Transverse colon (tissue), 3 donors: ENCODE measurements around the gene FTCDNL1.

ENCODE experiments used
- EP300 ChIP-seq: sonication (generic); formaldehyde crosslinking; IDR thresholded peaks from one replicate; pipeline ENCODE4 v1.6.1; 2017; ENCODE audit warnings: antibody characterized with exemption, low read depth
- POLR2A ChIP-seq: fragments of 450-650 bp; IDR thresholded peaks from one replicate; pipeline ENCODE4 v1.6.1; 2016; ENCODE audit warnings: antibody characterized with exemption, mild to moderate bottlenecking, moderate library complexity
- TF ChIP-seq, protein P1 (sequence below), 5 experiments: fragments of 200-600 bp in 3 of 5; fragments of 450-650 bp in 2 of 5; sonication (generic) in 3 of 5; IDR thresholded peaks; 1 replicate in 2 of 5; 2 replicates in 3 of 5; pipeline ENCODE4 v1.5.1; 2016 to 2017; ENCODE audit warnings: antibody characterized with exemption in 5 of 5, inconsistent platforms in 3 of 5, mild to moderate bottlenecking in 2 of 5, moderate library complexity in 1 of 5

DNA sequence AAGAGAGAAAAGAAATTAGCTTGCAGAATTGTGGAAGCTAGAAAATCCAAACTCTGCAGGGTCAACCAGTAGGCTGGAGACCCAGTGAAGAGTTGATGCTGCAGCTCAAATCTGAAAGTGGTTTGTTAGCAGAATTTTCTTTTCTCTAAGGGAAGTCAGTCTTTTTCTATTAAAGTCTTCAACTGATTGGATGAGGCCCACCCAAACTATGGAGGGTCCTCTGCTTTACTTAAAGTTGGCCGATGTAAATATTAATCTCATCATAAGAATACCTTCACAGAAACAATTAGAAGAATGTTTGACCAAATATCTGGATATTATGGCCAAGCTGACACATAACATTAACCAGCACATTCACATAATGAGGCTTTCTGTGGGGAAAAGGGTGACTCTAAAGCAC, 73.7 kb downstream of the FTCDNL1 start:
- TF ChIP-seq, protein P1, sequence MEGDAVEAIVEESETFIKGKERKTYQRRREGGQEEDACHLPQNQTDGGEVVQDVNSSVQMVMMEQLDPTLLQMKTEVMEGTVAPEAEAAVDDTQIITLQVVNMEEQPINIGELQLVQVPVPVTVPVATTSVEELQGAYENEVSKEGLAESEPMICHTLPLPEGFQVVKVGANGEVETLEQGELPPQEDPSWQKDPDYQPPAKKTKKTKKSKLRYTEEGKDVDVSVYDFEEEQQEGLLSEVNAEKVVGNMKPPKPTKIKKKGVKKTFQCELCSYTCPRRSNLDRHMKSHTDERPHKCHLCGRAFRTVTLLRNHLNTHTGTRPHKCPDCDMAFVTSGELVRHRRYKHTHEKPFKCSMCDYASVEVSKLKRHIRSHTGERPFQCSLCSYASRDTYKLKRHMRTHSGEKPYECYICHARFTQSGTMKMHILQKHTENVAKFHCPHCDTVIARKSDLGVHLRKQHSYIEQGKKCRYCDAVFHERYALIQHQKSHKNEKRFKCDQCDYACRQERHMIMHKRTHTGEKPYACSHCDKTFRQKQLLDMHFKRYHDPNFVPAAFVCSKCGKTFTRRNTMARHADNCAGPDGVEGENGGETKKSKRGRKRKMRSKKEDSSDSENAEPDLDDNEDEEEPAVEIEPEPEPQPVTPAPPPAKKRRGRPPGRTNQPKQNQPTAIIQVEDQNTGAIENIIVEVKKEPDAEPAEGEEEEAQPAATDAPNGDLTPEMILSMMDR (IDR thresholded peaks at IDR 0.05): no peak
- TF ChIP-seq EP300: no peak
- no peak for TF ChIP-seq POLR2A
